ENCODE data around the gene INTS6L. TPM values are rescaled to one million over a fixed set of nuclear protein-coding genes. Genes with fewer than 3 reads are reported as not detected.
"Not testable (repeated sequence)": the region's sequence is repeated elsewhere in the genome, so short reads cannot be mapped to it uniquely, and the experiment has no call there.

Gene INTS6L
- total RNA-seq, 1 donor from 2014 or later: 3.8 TPM

DNA sequence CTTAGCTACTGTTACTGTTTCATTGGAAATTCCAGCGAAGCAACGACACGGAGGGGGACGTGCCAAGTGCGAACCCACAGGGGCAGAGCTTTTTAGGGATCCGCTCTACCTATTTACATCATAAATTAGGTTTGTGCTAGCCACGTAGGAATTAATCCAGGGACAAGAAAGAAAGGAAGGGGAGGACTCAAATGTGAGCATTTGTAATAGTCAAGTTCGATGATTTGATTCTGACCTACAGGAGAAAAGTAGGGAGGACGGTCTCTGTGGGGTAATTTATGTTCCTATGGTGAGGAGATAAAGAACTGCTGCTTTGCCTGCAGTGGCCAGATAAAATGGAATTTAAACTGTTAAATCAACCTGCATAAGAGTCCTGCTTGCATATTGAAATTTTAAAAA lies 1.7 kb downstream of the INTS6L start:
- no peak for DNase-seq (ENCODE audit: low spot score)

GRCh38 chrX:135522878-135523693 lies 2.6 kb downstream of the INTS6L start:
- no peak for DNase-seq (ENCODE audit: low spot score)

DNA sequence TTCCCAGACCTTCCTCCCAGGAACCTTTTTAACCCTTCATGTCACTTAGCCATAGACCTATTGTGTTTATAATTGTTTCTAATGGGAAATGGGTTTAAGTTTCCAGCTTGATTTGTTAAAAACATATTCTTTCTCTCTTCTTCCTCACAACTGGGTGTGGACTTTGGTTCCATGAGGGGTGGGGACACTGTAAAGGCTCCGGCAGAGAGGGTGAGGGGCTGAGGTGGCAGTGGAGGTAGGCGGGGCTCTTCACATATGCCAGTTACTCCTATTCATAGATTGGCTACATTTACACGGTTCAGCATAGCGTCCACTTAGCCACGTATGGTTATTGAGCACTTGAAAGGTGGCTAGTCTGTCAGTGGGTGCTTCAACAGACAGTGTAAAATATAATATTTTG lies 7.8 kb downstream of the INTS6L start:
- no peak for DNase-seq (ENCODE audit: low spot score)

GRCh38 chrX:135528756-135529155 lies 8.3 kb downstream of the INTS6L start:
- DNase-seq (ENCODE audit: low spot score): no peak

DNA sequence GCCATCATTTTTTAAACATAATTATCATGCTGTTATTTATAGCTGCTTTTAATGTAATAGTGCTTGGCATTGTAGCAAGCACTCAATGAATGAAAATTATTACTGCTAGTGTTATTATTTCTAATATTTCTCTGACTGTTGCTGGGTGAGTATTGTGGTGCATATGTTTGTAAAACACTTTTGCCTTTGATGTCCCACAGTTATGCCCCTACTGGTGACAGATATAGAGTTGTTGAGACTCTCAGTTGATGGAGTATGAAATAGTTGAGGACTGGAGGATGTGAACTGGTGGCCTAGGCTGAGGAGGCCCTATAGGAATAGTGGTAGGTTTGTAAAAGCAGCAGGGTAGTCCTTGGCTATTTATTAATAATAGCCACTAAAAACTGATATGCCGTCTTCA lies 9.6 kb downstream of the INTS6L start:
- no peak for DNase-seq (ENCODE audit: low spot score)

- no peak for DNase-seq (ENCODE audit: low spot score)
These were observed 11.4 kb downstream of the INTS6L start for GRCh38 chrX:135531813-135532212.

DNA sequence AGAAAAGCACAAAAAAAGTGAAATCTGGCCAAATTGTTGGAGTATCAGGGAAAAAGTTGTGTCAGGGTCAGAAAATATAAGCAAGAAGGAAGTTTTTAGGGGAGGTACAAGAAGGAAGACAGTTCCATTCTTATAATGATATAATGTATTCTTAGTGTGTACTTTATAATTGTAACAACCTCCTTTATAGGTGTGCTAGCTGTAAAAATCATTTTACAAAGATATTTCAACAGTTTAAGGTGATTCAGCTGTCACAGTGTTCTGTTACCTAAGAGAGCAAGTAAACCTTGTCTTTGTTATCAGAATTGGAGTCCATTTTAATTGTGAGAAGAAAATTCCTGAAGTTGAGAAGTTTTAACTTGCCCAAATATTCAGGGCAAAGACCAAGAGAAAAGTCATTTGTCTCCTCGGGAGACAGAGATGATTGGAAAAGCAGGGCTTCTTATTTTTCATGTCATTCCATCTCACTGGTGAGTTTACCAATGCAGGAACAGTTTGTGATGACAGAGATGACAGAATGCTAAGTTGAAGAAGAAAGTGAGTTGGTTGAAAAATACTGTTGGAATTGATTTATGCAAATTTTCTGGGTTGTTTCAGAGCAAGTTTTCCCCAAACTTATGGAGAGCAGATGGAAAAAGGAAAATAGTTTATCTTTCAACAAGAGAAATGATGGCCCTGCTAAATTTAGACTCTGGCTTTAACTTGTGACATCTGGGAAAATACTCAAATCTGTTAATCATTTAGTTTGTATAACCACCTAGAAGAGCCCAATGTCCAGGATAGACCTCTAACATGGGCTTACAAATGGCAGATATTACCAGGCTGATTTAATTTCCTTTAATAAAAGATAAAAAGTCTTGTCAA lies 14.8 kb downstream of the INTS6L start:
- no peak for DNase-seq (ENCODE audit: low spot score)

DNA sequence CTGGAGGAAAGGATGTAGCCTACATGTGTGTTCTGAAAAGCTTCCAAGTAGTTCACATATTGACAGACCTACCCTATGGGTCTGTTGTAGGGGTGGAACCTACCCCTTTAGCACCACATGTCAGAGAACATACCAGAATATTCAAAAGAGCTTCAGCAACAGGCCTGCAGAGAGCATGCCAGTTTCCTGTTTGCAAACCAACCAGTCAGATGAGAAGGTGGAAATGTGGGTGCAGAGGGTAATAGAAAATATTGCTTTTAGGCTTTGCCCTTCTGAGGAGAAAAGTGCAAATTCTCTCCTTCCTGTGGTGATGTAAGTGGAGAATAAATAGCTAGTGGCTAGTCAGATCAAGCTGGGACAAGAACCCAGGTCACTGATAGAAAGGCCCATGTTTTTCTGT lies 16.4 kb downstream of the INTS6L start:
- DNase-seq (ENCODE audit: low spot score): no peak

DNA sequence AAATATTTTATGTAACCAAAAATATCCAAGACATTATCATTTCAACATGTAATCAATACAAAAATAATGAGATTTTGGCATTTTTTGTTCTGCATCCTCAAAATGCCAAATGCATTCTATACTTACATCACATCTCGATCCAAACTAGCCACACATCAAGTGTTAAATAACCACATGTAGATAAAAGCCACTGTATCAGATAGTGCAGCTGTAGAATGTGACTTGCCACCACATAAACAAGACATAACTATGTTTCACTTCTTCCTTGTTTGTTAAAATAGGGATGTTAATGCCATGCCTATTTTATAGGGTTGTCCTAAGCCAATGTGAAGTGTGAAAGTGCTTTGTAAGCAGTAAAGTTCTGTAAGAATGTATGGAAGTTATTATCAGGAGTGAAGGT lies 20.9 kb downstream of the INTS6L start:
- no peak for DNase-seq (ENCODE audit: low spot score)

DNA sequence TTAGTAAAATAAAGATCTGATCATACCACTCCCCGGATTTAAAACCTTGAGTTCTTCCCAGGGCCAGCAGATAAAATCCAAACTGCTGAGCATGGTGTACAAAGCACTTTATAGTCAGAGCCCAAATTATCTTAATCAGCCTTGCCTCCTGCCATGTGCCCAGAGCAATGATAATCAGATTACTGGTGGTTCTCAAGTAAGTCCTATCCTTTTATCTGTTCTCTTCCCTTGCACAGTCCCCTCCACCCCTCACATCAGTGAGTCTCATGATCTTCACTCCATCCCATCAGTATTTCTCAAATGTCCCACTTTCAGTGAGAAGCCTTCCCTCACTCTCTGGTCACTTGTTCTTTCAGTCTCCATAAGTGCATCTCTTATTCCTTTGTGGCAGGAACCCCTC lies 22.7 kb downstream of the INTS6L start:
- DNase-seq (ENCODE audit: low spot score): no peak

GRCh38 chrX:135543924-135544323 lies 23.5 kb downstream of the INTS6L start:
- DNase-seq (ENCODE audit: low spot score): no peak

DNA sequence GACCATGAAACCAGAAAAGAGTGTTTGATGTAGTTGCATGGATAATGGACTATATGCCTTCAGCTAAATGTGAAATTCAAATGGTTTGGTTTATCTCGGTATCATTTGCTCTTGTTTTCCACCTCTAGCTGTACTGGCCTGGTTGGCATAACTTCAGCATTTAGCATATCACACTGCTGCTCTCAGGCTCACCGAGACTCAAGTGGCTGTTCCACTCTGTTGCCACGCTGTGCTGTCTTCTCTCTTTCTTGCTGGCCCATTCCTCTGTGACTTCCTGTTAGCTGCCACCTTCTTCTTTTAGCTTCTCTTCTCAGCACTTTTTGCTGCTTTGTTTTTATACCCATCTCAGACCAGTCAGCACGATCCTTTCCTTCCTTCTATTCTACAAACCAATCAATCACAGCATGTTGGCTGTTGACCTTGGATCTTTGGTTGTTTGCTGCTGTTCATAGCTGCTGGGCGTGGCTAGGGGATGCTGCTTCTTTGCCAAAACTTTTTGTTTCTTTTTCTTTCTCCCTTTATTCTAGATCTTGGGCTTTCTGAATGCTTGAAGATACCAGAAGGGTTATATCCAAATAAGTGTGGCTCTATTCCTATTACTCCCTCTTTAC lies 24.0 kb downstream of the INTS6L start:
- DNase-seq (ENCODE audit: low spot score): no peak

- DNase-seq (ENCODE audit: low spot score): no peak
These were observed 27.3 kb downstream of the INTS6L start for GRCh38 chrX:135547767-135548166.

- no peak for DNase-seq (ENCODE audit: low spot score)
These were observed 29.1 kb downstream of the INTS6L start for GRCh38 chrX:135549519-135549918.

DNA sequence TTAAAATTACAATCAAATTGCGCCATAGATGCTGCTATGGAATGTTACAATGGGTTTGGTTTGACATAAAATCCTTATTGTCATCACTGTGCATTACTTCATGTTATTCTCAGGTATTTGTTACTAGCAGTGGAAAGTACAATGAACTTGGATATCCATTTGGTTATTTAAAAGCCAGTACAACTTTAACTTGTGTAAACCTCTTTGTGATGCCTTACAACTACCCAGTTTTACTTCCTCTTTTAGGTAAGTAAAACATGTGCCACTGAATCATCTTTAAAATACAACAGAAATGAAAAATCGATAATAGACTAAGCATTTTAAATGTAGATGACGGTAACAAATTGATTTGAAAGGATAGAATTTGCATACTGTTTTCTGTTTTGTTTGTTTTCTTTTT lies 35.6 kb downstream of the INTS6L start:
- no peak for DNase-seq (ENCODE audit: low spot score)

GRCh38 chrX:135557344-135557743 lies 36.9 kb downstream of the INTS6L start:
- no peak for DNase-seq (ENCODE audit: low spot score)

GRCh38 chrX:135572436-135572835 lies 52.0 kb downstream of the INTS6L start:
- DNase-seq (ENCODE audit: low spot score): no peak

- no peak for DNase-seq (ENCODE audit: low spot score)
These were observed 61.0 kb downstream of the INTS6L start for GRCh38 chrX:135581496-135581895.

DNA sequence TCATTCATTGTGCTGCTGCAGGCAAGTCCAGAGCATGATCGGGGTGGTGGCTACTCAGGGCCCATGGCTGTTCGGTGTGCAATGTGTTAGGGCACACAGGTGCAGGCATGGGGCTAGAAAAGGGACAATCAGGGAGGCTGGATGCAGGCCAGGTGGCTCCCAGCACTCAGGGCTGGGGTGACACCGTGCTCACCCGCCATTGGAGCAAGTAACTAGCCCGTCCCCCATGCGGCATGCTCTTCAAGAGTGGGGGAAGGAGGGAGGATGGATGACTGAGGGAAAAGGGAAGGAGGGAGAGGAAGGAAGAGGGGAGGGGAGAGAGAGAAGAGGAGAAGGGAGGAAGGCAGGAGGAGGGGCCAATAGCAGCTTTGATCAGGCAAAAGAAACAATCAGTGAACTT lies 64.7 kb downstream of the INTS6L start:
- no peak for DNase-seq (ENCODE audit: low spot score)

GRCh38 chrX:135591871-135592270 lies 71.4 kb downstream of the INTS6L start:
- no peak for DNase-seq (ENCODE audit: low spot score)

- DNase-seq (ENCODE audit: low spot score): not testable (repeated sequence)
These were observed 73.6 kb downstream of the INTS6L start for GRCh38 chrX:135594049-135594448.

GRCh38 chrX:135594453-135594852 lies 74.0 kb downstream of the INTS6L start:
- DNase-seq (ENCODE audit: low spot score): not testable (repeated sequence)

Data from mesenteric fat pad (tissue), 1 donor.